ENCODE measurements around the gene BICRA.

BICRA gene

DNA sequence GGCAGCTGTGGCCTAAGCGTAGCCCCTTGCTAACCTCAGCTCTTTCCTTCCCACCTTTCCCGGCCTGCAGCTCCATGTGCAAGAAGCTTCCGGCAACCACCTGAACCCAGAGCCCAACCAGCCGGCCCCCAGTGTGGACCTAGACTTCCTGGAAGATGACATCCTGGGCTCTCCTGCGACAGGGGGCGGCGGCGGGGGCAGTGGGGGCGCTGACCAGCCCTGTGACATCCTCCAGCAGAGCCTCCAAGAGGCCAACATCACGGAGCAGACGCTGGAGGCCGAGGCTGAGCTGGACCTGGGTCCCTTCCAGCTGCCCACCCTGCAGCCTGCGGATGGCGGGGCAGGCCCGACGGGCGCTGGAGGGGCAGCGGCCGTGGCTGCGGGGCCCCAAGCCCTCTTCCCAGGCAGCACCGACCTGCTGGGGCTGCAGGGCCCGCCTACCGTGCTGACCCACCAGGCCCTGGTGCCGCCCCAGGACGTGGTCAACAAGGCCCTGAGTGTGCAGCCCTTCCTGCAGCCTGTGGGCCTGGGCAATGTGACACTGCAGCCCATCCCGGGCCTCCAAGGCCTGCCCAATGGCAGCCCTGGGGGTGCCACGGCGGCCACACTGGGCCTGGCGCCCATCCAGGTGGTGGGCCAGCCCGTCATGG is 70.4 kb downstream of the BICRA start:
- H3K4me3 ChIP-seq (ENCODE audit: low read depth, low read length): no peak overlapping the region
- no peak for DNase-seq (ENCODE audit: low read depth, low spot score)
- TF ChIP-seq, protein P1, sequence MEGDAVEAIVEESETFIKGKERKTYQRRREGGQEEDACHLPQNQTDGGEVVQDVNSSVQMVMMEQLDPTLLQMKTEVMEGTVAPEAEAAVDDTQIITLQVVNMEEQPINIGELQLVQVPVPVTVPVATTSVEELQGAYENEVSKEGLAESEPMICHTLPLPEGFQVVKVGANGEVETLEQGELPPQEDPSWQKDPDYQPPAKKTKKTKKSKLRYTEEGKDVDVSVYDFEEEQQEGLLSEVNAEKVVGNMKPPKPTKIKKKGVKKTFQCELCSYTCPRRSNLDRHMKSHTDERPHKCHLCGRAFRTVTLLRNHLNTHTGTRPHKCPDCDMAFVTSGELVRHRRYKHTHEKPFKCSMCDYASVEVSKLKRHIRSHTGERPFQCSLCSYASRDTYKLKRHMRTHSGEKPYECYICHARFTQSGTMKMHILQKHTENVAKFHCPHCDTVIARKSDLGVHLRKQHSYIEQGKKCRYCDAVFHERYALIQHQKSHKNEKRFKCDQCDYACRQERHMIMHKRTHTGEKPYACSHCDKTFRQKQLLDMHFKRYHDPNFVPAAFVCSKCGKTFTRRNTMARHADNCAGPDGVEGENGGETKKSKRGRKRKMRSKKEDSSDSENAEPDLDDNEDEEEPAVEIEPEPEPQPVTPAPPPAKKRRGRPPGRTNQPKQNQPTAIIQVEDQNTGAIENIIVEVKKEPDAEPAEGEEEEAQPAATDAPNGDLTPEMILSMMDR (IDR thresholded peaks at IDR 0.05; ENCODE audit: low read depth, low read length): no peak
- in situ Hi-C loops (cut with HindIII; ENCODE audit: low sequenced_read_pairs): no loop called here

DNA sequence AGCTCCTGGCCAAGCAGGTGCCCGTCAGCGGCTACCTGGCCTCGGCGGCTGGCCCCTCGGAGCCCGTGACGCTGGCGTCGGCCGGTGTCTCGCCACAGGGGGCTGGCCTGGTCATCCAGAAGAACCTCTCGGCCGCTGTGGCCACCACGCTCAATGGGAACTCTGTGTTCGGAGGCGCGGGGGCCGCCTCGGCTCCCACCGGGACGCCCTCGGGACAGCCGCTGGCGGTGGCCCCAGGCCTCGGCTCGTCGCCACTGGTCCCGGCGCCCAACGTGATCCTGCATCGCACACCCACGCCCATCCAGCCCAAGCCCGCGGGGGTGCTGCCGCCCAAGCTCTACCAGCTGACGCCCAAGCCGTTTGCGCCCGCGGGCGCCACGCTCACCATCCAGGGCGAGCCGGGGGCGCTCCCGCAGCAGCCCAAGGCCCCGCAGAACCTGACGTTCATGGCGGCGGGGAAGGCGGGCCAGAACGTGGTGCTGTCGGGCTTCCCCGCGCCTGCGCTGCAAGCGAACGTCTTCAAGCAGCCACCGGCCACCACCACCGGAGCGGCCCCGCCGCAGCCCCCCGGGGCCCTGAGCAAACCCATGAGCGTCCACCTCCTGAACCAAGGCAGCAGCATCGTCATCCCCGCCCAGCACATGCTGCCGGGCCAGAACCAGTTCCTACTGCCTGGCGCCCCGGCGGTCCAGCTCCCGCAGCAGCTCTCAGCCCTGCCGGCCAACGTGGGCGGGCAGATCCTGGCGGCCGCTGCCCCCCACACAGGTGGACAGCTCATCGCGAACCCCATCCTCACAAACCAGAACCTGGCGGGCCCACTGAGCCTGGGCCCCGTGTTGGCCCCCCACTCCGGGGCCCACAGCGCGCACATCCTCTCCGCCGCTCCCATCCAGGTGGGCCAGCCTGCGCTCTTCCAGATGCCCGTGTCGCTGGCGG is 71.3 kb downstream of the BICRA start:
- no peak overlapping the region for H3K4me3 ChIP-seq (ENCODE audit: low read depth, low read length)

DNA sequence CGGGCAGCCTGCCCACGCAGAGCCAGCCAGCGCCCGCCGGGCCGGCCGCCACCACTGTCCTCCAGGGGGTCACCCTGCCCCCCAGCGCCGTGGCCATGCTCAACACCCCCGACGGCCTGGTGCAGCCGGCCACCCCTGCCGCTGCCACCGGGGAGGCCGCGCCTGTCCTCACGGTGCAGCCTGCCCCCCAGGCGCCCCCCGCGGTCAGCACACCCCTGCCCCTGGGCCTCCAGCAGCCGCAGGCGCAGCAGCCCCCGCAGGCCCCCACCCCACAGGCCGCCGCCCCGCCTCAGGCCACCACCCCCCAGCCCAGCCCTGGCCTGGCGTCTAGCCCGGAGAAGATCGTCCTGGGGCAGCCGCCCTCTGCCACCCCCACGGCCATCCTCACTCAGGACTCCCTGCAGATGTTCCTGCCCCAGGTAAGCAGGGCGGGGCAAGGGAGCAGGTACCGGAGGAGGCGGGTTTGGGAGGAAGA is 72.0 kb downstream of the BICRA start:
- TF ChIP-seq, protein P1 (IDR thresholded peaks at IDR 0.05; ENCODE audit: low read depth, low read length): no peak
- DNase-seq (ENCODE audit: low read depth, low spot score): no peak
- in situ Hi-C loops (cut with HindIII; ENCODE audit: low sequenced_read_pairs): no loop called here
- H3K4me3 ChIP-seq (ENCODE audit: low read depth, low read length): no peak overlapping the region

More for the DNA sequence above, 71.3 kb downstream of the BICRA start:
- DNase-seq (ENCODE audit: low read depth, low spot score): no peak
- TF ChIP-seq, protein P1 (IDR thresholded peaks at IDR 0.05; ENCODE audit: low read depth, low read length): no peak
- in situ Hi-C loops (cut with HindIII; ENCODE audit: low sequenced_read_pairs): no loop called here

DNA sequence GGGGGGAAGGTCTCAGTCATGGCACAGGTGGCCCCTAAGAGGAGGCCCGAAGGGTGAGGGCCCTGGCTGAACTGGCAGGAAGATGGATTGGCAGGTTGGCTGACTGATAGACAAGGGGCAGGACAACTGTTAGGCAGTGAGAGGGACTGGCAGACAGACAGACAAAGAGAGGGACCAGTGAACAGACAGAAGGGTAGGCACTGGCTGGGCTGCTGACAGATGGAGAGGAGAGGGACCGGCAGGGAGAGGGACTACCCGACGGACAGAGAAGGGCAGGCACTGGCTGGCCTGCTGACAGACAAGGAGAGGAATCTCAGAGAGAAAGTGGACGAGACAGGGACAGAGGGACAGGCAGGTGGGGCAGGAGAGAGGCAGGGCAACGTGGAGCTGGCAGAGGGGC is 72.5 kb downstream of the BICRA start:
- no peak for DNase-seq (ENCODE audit: low read depth, low spot score)
- in situ Hi-C loops (cut with HindIII; ENCODE audit: low sequenced_read_pairs): no loop called here
- TF ChIP-seq, protein P1 (IDR thresholded peaks at IDR 0.05; ENCODE audit: low read depth, low read length): no peak
- no peak overlapping the region for H3K4me3 ChIP-seq (ENCODE audit: low read depth, low read length)

DNA sequence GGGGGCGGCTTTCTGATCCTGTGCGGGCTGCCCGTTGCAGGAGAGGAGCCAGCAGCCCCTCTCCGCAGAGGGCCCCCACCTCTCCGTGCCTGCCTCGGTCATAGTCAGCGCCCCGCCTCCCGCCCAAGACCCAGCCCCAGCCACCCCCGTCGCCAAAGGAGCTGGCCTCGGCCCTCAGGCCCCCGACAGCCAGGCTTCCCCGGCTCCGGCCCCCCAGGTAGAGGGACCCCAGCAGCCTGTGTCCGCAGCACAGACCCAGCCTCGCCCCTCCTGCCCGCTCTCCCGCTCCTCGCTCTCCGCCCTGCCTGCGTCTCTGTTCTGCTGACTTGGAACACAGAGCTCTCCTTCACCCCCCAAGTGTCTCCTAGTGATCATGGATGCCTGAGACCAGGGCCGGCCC is 73.0 kb downstream of the BICRA start:
- in situ Hi-C loops (cut with HindIII; ENCODE audit: low sequenced_read_pairs): no loop called here
- TF ChIP-seq, protein P1 (IDR thresholded peaks at IDR 0.05; ENCODE audit: low read depth, low read length): no peak
- H3K4me3 ChIP-seq (ENCODE audit: low read depth, low read length): no peak overlapping the region
- no peak for DNase-seq (ENCODE audit: low read depth, low spot score)

DNA sequence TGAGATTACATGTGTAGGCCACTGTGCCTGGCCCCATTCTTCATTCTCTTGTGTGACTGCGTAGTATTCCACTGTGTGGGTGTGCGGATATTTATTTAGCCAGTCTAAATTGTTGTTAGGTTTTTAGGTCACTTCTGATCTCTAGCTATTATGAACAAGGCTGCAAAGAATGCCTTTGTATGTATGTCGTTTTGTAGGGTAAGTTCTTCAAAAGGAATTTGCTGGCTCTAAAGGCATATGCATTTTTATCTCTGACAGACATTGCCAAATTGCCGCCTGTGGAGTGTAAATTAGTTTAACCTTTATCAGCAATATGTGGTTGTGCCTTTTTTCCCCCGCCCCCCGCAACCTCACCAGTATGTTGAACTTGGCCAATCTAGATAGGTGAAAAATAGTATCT is 74.0 kb downstream of the BICRA start:
- TF ChIP-seq, protein P1 (IDR thresholded peaks at IDR 0.05; ENCODE audit: low read depth, low read length): no peak
- DNase-seq (ENCODE audit: low read depth, low spot score): peak; percentile 51
- in situ Hi-C loops (cut with HindIII; ENCODE audit: low sequenced_read_pairs): no loop called here
- no peak overlapping the region for H3K4me3 ChIP-seq (ENCODE audit: low read depth, low read length)

Data from astrocyte of the spinal cord (primary cell).